GM21723 (cell line): ENCODE data around the gene CHRNA1.

Source experiments
- ATAC-seq: cut with Tn5 transposase; IDR thresholded peaks from one replicate; pipeline ENCODE4 v1.9.1; 2021; ENCODE audit warnings: mild to moderate bottlenecking, moderate library complexity; ENCODE audit not compliant: unreplicated experiment

The CHRNA1 gene

DNA sequence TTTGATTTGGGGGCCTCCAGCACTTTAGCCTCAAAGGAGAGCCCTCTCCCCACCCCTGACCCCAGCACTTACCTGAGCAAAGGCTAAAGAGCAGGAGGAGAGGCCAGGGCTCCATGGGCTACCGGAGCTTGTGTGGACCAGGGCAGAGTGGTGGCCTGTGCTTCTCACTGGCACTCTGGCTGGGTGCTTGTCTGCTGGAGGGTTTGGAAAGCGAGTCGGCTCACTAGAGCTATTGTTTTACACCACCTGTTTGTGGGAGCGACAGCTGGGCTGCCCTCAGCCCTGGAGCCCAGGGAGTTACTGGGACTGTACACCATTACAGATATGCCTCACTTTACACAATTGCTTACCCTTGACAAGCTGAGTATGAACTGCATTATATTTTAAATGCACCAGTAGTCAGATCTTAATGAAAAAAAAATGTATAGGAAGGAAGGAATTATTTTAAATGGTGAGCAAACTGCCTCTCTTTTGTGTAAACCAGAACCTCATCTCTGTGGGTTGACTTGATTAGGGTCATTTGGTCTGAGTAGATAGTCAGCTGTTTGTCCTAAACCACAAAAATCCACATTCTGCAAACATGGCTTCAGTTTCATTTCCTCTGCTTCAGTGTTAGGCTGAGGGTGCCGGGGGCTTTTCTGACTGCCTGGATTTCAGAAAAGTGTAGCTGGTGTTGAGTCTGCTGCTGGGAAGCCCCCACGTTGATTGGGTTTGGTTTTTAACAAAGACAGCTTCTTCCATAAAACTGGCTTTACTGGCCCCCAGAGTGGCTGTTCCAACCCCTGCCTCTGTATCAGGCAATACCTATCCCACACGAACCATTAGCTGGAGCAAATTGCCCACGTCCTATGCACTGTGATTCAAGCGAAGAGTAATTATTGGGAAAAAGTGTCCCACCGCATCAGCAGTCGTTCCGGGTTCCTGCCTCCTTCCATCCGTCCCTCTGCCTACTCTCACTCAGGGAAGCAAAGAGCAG lies at the start of gene CHRNA1:
Gene CHRNA1, minus strand, starts transcription at position 193 of the 976 bp plus-strand sequence. Its CDS starts 78 bp downstream, at position 115.
- no peak for ATAC-seq

DNA sequence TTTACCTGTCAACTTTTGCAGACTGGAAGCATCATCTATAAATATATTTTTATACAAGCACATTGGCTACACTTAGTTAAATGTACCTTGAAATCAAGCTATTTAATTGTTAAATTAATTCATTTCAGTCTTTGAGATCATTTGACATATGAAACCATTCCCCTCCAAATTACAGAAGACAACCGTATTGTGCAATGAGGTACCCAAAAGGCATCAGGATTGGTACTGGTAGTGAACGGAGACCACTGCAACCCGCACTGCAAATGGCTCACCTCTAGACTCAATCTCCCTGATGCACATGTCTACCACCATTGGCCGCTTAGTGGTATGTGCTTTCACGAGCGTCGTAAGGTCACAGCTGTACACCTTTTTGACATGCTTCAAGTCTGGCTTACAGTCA lies 47.8 kb upstream of the CHRNA1 start:
- no peak for ATAC-seq

DNA sequence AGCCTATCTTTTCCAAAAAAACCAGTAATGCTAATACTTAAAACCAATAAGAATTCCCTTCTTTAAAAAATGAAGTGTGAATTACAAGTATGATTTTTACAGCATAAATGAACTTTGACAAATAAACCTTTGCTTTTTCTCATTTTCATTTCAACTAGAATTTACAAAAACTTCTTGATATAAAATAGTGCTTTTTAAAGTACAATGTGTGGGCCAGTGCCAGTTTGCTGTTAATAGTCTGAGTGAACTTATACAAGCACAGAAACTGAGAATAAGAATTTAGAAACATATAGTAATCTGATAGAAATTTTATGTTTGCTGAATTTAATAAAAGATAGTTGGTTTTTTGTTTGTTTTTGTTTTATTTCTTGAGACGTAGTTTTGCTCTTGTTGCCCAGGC lies 43.7 kb upstream of the CHRNA1 start:
- ATAC-seq = no peak

DNA sequence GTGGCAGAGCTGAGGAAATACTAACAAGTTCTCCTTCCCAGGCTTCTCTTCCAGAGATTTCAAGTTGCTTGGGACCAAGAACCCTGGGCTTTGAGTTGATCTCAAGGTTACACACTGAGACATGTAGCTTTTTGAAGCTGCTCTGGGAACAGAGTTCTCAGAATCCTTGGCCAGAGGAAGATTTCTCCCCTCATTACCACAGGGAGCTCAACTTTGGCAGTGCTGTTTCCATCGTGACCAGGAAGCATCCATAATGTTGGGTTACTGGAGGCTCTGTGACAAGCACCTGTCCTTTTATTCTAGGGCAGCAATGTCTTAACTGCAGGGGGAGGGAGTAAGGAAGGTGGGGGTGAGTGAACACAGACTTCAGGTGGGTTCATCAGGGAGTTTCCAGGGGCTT lies 41.5 kb upstream of the CHRNA1 start:
- no peak for ATAC-seq

DNA sequence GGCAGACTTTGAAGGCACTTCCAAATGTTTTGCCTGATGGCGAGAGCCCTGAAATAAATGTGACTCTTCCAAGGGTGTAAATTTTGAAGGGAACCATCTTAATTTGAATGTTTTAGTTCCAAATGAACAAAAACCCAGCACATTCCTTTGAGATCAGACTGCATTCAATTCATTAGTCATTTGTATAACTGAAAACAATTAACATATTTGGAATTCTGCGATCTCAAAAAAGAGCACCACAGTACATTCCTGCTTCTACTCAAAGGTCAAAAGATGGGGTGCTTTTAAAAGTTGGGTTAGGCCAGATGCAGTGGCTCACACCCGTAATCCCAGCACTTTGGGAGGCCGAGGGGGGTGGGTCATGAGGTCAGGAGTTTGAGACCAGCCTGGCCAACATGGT lies 38.2 kb upstream of the CHRNA1 start:
- ATAC-seq = no peak

DNA sequence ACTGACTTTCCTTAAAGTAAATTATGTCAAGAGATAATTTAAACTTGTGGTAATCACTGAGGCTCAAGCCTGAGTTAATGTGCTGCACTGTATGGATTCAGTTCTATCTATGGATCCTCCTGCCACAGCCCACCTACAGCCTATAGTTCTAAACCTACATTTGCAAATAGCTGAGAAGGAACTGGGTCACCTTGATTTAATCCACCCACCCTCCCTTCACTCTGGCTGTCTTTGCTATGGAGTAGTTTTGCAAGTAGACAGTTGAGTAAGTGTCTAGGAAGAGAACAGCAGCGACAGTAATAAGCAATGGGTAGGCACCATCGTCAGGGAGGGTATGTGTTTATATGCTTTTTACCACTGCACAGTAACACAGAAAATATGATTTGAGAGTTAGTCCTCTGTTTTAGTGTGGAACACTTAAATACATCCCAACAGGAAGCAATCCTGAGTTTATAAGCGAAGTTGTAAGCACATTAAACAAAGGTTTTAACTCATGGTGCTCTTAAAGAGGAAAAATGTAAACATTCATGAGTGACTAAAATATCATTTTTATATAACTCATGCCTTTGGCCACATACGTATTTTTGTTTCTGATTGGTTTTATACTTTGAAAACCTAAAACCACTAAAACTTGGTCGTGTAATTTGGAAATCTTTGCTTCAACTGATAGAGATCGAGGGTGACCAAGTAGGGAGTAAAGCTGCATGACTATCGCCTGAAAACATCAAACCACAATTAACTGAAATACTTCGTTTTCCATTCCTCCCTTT lies 36.3 kb upstream of the CHRNA1 start:
- no peak for ATAC-seq

DNA sequence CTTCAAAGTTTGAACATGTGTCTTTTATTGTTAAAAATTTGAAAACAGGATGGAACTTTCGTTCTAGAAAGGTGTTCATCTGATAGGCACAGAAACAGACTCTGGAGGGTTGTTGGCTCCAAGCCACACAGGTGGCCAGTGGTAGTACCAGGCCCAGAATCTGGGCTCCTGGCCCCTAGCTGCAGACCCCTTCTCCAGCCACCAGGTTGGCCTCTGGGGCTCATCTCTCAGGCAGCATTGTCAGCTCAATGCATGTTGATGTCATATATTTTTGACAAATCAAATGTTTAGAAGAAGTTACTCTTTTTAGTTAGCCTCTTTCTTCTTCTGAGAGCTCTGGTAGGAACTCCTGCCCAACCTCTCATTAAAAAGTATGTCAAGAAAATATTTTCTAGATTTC lies 34.5 kb upstream of the CHRNA1 start:
- ATAC-seq = no peak

DNA sequence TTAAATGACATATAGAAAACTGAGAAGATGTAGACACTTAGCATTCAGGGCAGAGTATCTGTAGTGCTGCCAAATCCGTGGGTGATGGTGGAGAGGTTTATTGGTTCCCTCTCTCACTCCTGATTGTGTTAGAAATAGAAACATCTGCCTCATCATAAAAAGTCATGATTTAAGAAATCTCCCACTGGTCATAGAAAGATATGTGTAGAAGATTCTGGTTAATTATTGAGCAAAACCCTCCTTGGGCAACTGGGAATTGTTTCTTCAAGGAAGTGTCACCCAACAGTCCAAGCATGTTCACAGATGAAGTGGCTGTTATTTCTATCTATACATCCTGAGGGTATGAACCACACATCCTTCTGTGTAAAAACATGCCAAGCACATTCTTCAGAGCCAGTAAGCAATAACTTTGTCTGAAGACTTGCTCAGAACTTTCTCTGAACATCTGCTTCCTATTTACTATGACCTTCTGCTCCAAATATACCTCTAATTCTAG lies 33.6 kb upstream of the CHRNA1 start:
- ATAC-seq = no peak

DNA sequence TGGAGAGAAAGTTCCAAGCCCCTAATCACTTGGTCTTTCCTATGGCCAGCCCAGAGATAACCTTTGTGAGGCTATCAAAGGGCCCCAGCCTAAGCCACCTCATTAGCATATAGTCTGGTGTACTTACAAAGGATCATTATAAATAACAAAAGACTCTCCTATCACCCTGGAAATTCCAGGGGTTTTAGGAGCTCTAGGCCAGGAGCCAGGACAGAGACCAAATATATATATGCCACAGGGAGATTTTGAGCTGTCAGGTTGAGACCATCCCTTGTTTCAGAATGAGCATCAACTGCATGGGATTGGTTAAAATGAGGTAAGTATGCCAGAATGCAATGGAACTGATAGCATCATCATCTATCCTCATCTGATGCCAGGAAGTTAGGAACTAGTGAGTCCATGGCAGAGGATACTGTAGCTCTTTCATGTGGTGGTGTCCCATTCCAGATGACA lies 32.1 kb upstream of the CHRNA1 start:
- no peak for ATAC-seq

DNA sequence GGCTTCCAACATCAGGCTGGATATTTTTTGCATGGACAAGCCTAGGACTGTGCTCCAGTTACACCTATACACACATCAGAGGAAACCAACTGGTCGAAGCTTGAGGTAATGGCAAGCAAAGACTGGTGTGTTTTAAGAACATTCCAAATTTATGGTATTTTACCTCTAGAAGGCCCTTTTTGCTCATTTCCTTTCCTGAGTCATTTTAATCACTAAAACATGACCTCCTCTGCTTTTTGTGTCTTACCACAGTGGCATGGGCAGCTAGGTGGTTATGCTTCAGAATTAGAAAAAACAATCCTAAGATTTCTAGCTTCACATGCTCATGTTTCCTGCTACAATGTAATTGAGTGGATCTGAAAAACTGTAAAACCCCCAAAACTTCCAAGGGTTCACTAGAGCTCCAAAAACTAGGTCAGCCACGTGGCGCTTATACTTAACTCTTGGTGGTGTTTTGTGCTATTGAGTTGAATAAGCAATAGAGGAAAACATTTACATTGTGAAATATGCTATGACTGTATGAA lies 30.6 kb upstream of the CHRNA1 start:
- ATAC-seq = no peak

DNA sequence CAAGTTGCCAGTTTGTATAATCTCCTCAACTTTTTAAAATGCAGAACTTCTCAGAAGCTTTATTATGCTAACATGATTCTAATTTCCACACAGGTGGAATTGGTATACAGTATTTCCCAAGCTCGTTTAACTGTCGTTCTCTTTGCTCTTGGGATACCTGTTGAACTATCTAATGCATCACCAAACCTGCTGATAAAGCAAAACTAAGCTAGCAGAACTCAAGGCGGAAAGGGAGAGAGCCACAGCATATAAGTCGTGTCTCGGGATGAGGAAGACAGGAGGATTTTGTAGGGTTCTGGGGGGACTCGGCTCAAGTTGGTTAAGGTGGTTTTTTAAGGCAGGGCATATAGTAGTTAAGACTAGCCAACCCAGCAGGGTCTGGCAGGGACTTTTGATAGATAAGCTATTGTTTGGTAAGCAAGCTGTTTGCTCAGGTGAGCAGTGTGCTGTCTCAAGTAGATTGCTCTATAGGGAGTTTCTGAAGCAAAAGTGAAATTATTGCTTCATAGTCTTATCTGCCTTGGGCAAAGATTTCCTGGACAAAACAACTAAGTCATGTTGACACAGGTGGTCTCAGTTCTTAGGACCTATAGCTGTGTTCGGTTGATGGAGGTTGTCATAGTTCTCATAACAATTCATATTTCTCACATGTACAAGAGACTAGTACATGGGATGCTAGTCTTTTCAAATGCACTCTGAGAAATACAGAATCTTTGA lies 28.2 kb upstream of the CHRNA1 start:
- no peak for ATAC-seq

DNA sequence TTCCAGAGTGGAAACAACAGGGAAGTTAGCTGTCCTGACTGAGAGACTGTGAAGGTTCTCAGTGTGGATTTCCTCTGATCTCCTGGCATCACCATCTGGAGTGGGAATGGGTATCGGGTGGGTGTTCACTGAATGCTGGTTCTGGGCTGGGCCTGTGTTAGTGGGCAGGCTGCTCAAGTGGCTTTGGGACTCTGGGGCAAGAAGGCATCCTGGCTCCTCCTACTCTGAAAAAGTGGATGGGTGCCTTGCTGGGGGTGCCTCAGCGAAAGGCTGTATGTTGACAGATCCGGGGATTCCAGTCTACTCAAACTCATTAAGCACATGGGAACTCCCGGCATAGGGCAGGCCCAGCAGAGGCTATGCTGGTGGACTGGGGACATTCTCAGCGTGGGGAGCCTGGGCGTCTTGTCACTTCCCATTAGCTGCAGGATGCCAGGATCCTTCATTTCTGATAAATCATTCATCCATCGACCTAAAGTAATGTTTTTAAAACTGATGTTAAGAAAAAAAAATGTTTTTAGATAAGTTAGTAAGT lies 27.5 kb upstream of the CHRNA1 start:
- no peak for ATAC-seq

DNA sequence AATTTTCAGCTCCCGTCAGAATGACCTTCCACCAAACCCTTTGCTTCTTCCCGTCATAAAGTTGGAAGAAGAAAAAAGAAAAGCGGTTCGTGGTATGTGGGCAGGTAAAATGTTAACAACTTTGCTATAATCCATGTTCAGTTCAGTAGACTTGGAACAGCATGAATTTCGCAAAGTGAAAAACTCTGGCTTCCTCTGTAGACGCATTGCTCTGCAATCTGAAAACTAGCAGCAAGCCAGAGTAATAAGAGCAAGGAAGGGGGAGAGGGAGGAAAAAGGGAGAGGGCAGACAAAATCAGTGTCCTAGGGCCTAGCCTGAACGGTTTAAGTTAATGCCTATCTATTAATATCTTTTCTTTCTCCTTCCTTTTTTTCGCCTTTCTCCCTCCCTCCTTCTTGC lies 26.7 kb upstream of the CHRNA1 start:
- ATAC-seq = no peak

DNA sequence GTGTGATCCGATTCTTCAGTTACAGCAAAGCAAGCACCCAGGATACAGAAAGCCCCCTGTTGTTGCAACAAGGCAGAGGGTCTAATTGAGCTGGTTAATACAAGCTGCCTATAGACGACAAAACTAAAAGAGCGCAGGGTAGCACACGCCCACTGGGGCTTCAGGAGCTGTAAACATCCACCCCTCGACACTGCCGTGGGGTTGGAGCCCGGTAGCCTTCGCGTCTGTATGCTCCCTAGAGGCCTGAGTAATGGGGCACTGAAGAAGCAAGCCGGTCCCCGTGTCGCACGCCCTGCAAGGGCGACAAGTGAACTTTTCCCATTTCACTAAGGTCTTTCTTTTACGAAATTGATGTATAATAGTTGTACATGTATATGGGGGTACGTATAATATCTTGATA lies 24.7 kb upstream of the CHRNA1 start:
- no peak for ATAC-seq

DNA sequence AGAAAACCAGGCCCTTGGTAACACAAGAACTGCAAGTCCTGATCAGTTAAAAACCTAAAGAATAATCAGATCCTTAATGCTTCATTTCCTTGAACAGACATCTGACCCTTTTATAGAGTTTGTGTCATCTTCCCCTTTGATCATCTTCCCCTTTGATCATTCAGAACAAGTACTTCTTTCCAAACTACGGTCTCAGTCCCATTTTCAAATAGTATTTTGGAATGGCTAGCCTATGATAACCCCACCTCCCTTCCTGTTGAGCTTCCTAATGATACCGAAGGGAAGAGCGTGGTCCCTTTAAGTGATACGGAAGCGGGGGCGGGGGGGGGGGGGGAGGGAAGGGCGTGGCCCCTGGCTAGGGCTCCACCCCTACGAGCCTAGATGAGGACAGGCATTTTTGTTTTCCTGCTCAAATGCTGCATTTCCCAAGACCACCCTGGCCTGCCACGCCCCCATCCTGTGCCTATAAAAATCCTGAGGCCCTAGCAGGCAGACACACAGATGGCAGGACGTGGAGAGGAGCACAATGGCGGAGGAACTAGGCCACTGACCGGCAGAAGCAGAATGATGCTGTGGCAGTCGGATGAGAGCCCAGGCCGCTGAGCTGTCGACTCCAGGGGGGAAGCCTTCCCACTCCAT lies 24.1 kb upstream of the CHRNA1 start:
- no peak for ATAC-seq

DNA sequence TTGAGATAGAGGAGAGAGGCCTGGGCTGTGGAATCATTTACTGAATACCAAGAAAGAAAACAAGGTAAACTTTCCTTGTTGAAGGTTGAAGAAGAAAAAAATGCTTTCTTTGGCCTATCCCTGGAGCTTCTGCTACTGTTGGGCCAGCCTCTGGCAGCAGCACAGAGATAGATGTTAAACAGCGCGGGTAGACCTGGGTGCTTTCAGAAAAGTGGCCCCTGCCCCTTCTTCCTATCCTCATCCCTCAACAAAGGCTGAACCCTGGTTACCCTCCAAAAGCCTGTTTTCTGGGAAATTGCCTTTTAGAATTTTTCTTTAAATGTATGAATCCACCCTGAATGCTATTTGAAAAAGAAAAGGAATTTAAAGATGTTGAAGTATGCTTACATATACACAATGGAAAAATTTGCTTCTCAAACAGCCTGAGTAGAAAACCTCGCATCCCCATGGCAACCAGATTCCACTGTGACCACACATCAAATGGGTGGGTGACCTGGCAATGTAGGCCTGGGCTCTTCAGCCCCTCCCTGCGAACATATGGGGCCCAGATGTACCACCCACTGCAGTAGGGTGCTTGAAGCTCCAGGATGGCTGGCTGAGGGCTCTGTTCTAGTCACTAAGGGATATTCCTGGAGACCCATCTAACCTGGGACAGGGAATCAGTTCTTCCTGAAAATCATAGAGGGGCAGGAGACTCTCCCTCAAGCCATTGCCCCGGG lies 23.4 kb upstream of the CHRNA1 start:
- ATAC-seq = no peak

DNA sequence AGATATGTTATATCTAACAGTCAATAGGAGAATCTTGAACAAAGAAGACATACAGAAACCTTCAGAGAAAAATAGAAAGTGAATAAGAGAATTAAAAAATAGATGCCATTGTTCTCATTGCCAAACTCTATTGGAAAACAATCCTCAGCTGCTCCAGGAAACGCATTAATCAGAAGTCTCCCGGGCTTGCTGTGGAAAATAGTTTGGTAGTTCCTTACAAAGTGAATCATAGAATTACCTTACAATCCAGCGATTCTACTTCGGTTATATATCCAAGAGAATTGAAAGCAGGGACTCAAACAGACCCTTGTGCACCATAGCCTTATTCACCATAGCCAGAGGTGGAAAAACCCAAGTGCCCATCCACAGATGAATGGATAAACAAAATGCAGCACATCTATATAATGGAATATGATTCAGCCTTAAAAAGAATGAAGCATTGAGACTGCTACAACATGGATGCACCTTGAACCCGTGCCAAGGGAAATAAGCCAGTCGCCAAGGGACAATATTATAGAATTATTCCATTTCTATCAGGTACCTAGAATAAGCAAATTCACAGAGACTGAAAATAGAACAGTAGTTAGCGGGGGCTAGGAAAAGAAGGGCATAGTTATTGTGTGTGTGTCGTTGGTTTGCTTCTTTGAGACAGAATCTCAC lies 21.9 kb upstream of the CHRNA1 start:
- no peak for ATAC-seq

DNA sequence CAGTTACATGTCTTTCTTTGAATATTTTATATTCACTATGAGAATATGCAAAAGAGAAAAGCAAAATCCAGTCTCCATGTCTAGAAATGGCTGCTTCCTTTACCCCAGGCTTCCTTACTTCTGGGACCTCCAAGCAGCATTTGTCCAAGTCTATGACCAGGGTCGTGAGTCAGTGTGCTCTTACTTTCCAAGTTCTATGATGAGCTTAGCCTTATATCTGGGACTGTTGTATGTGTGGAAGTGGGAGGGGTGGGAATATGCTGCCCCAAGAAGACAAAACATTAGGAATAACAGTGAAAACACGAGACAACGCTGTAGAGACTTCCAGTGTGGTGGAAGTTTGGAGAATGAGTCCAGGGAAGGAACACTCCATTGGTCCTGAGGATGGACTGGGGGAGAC lies 21.2 kb upstream of the CHRNA1 start:
- no peak for ATAC-seq

DNA sequence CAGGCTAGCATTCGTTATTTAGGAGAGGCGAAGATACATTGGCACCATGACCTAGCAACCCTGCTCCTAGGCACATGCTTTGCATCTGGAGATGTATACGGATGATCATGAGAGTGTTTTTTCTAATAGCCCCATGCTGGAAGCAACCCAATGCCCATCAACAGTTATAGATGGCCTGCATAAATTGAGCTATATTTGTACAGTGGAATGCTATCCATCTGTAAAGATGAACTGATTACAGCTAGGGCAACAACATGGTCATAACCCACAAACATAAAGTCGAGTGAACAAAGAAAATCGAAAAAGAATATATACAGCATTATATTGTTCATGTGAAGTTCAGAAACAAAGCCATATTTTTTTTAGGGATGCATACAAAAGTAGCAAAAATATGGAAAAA lies 20.6 kb upstream of the CHRNA1 start:
- ATAC-seq = no peak
